HG02938 (cell line): ENCODE data around the gene TIE1.
"Not testable (repeated sequence)": the region's sequence is repeated elsewhere in the genome, so short reads cannot be mapped to it uniquely, and the experiment has no call there.

Experiments used
- ATAC-seq: cut with Tn5 transposase; IDR thresholded peaks from one replicate; pipeline ENCODE4 v1.9.1; 2021; ENCODE audit warnings: mild to moderate bottlenecking, moderate library complexity; ENCODE audit not compliant: unreplicated experiment

The TIE1 gene

DNA sequence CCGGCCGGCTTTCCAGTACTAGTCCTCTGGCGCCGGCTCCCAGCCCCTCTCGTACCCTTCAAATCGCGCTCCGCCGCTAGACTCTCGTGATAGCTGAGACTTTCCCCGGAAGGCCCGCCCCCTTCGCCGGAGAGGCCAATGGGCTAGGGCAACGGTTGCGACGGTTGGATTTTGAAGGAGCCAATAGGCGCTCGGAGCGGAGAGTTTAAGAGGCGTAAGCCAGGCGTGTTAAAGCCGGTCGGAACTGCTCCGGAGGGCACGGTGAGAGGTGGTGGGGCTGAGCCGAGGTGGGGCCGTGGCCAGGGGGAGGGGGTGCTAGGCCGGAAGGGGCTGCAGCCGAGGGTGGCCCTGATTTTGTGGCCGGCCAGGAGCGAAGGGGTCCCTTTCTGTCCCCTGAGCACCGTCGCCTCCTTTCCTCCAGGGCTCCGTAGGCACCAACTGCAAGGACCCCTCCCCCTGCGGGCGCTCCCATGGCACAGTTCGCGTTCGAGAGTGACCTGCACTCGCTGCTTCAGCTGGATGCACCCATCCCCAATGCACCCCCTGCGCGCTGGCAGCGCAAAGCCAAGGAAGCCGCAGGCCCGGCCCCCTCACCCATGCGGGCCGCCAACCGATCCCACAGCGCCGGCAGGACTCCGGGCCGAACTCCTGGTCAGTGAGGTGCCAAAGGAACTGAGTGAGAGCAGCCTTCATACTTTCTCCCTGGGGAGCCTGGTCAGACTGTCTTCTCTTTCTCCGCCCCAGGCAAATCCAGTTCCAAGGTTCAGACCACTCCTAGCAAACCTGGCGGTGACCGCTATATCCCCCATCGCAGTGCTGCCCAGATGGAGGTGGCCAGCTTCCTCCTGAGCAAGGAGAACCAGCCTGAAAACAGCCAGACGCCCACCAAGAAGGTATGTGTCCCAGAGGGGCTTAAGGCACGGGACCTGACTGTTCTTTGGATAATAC, 58.2 kb downstream of the TIE1 start, which contains the start of gene CDC20:
CDC20 (plus strand) TSS at position 236 of the 948 bp plus-strand sequence; CDS start at position 471, 235 bp downstream.
- peak; percentile 93 for ATAC-seq

DNA sequence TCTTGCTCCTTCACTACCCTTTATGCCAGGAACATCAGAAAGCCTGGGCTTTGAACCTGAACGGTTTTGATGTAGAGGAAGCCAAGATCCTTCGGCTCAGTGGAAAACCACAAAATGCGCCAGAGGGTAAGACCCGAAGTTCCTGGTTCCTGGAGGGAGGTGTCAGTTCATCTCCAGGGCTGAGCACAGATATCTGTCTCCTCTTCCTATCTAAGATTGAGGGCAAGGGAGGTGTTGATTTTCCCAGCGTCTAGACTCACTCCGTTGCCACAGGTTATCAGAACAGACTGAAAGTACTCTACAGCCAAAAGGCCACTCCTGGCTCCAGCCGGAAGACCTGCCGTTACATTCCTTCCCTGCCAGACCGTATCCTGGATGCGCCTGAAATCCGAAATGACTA, 58.9 kb downstream of the TIE1 start:
- no peak for ATAC-seq

DNA sequence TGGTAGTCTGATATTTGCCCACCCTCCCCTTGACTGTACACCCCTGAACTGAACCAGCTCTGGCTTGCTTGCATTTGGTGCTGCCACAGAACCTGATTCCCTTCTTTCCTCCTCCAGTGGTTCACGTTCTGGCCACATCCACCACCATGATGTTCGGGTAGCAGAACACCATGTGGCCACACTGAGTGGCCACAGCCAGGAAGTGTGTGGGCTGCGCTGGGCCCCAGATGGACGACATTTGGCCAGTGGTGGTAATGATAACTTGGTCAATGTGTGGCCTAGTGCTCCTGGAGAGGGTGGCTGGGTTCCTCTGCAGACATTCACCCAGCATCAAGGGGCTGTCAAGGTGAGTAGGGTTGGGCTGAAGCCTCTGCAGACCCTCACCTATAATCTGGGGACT, 59.8 kb downstream of the TIE1 start:
- ATAC-seq: no peak

DNA sequence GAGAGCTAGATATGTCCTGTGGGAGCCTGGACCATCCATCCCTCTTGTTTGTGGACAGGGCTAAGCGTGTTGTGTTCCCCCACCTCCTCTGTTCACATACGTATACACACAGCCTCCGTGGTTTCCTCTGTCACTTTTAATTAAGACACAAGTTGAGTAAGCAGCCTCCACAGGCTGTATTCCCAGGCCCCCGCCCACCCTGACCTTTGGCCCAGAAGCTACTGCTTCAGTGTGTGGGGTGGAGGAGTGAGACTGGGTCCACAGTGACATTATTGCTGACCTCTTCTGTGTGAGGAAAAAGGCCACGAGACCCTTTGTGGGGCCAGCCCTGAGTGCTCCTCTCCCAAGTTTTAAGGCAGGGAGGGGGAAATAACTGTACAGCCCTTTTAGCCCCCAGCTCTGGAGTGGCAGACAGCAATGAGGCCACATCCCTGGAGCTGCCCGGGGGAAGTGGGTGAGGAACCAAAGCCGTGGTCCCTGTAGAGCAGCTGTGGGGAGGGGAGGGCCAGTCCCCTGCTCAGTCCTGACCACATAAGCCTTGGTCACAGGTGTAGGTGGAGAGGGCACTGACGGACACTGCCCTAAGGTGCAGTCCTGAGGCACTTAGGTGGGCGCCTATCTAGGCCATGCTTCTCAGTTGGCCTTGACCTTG, 62.6 kb downstream of the TIE1 start:
- no peak for ATAC-seq

DNA sequence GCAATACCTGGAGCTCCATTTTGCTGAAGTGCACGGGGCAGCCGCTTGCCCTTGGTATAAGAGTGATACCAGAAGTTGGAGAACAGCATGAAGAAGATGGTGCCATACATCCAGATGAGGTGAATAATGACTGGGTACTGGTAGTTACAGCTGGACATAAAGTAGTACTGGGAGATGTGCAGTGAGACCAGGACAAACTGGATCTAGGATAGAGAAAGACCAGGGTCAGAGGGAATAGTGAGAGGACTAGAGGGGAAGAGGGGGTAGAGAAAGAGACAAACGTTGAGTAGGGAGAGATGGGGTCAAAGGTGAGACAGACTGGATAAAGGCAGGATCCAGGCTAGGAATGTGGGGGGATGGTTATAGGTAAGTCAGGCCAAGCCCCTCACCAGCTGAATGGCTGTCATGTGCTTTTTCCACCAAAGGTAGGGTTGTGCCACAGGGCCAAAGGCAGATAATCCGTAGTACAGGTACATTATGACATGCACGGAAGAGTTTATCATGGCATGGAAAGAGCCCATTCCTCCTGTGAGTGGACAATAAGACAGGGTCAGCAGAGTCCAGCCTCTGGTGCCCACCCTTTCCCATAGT, 63.2 kb downstream of the TIE1 start:
- no peak for ATAC-seq

GRCh38 chr1:43365678-43366077, 64.9 kb downstream of the TIE1 start:
- ATAC-seq: no peak

- no peak for ATAC-seq
These were observed 65.4 kb downstream of the TIE1 start for GRCh38 chr1:43366179-43366578.

- no peak for ATAC-seq
These were observed 65.8 kb downstream of the TIE1 start for GRCh38 chr1:43366601-43367025.

GRCh38 chr1:43367026-43367903, 66.5 kb downstream of the TIE1 start:
- ATAC-seq: peak; percentile 20

- peak; percentile 50 for ATAC-seq
These were observed 67.3 kb downstream of the TIE1 start, which contains the start of gene ELOVL1 for GRCh38 chr1:43367904-43368645. TSS of gene ELOVL1 (minus strand) at chr1:43368011. CDS start at chr1:43365609, 2,402 bp downstream.

- no peak for ATAC-seq
These were observed 67.9 kb downstream of the TIE1 start for GRCh38 chr1:43368646-43369020.

GRCh38 chr1:43369779-43370178, 69.0 kb downstream of the TIE1 start:
- not testable (repeated sequence) for ATAC-seq

DNA sequence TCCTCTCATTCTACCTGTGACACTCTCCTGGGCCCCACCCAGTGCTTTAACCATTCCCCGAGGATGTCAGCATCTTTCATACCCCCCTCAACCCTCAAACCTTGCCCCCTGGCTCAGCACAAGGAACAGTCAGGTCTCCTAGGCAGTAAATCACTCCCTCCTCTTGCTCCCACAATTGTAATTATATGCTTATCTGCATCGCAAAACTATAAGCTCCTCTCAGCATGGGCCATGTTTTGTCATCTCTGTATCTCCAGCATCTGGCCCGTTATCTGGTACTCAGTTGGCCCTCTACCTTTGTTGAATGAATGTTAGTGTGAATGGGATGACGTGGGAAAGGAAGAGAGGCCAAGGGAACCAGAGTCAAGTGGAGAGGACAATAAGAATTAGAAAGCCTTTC, 69.8 kb downstream of the TIE1 start:
- no peak for ATAC-seq

GRCh38 chr1:43372172-43372571, 71.4 kb downstream of the TIE1 start:
- ATAC-seq: no peak
